K562 (cell line): Measurements from ENCODE around the gene PTBP2. TPM values are rescaled to one million over a fixed set of nuclear protein-coding genes. Genes with fewer than 3 reads are reported as not detected.

Experiments
- ATAC-seq: fragments of 200-7000 bp; cut with Tn5 transposase; 3 replicates; pipeline ENCODE4 v1.9.1; 2020; ENCODE audit warnings: moderate library complexity
- BruUV-seq: library from RNA; stranded (reverse); fragments of 400-500 nt; replicated peaks from 2 replicates; lab custom pipeline; 2021; lab: Mats Ljungman, UMichigan
- CTCF ChIA-PET: fragments of 300-600 bp; formaldehyde crosslinking; extraction: SDS; loops from one replicate; lab custom pipeline; 2021; ENCODE audit warnings: low intra/inter-chr PET ratio; lab: Yijun Ruan, JAX
- POLR2A ChIA-PET: fragments of 300-600, 350-650 bp; sonication (Branson Sonifier 250); formaldehyde crosslinking; extraction: SDS; loops from one replicate; lab custom pipeline; 2021; ENCODE audit warnings: antibody characterized with exemption, inconsistent platforms; lab: Yijun Ruan, JAX
- DNase-seq, 4 experiments: peaks; one replicate each; pipeline versions ENCODE4 v3.0.0 to v3.0.0-alpha.2; 2011 to 2018; ENCODE audit warnings: low spot score in 3 of 4, mixed read lengths in 3 of 4; ENCODE audit errors: extremely low read depth in 1 of 4
- FAIRE-seq: peaks from 2 replicates; lab custom pipeline; 2011; peaks lifted over from hg19 to GRCh38; lab: Jason Lieb, UNC
- H2AFZ ChIP-seq: 2 replicates; pipeline ENCODE4 v1.6.0; 2011; ENCODE audit warnings: low read depth, low read length, control low read depth, inconsistent platforms
- H3K27ac ChIP-seq: fragments of 200-600 bp; 3 replicates; pipeline ENCODE4 v1.8.0; 2011; ENCODE audit warnings: low read depth, mild to moderate bottlenecking, control low read depth, inconsistent platforms, low read length, moderate library complexity, mixed read lengths; ENCODE audit errors: extremely low read depth
- H3K27me3 ChIP-seq, 2 experiments: fragments of 300-600 bp in 1 of 2; 2 replicates in 1 of 2; 3 replicates in 1 of 2; pipeline versions ENCODE4 v1.6.0 to v1.8.0; 2011; ENCODE audit warnings: inconsistent platforms in 2 of 2, low read length in 2 of 2, mild to moderate bottlenecking in 1 of 2, mixed read lengths in 1 of 2, moderate library complexity in 1 of 2; ENCODE audit not compliant: control insufficient read depth in 2 of 2, insufficient read depth in 2 of 2
- H3K36me3 ChIP-seq: fragments of 300-600 bp; 3 replicates; pipeline ENCODE4 v1.8.0; 2011; ENCODE audit warnings: mild to moderate bottlenecking, low read length, inconsistent platforms; ENCODE audit not compliant: control insufficient read depth, insufficient read depth
- H3K4me1 ChIP-seq, 2 experiments: fragments of 200-600 bp in 1 of 2; replicated peaks in 1 of 2; 2 replicates in 1 of 2; 3 replicates in 1 of 2; pipeline versions ENCODE4 v1.5.1 to v1.8.0; 2011; ENCODE audit warnings: inconsistent platforms in 2 of 2, low read length in 2 of 2, mild to moderate bottlenecking in 1 of 2, mixed read lengths in 1 of 2, moderate library complexity in 1 of 2; ENCODE audit not compliant: control insufficient read depth in 2 of 2, insufficient read depth in 2 of 2
- H3K4me2 ChIP-seq: 2 replicates; pipeline ENCODE4 v1.6.1; 2011; ENCODE audit warnings: low read length, control low read depth, inconsistent platforms, mixed read lengths; ENCODE audit not compliant: insufficient read depth
- H3K4me3 ChIP-seq: fragments of 200-600 bp; sonication (generic), shearing (Covaris generic); 2 replicates; pipeline ENCODE4 v1.5.1; 2016; ENCODE audit warnings: control low read depth, inconsistent platforms
- H3K79me2 ChIP-seq: fragments of 200-600 bp; 3 replicates; pipeline ENCODE4 v1.8.0; 2011; ENCODE audit warnings: low read length, inconsistent platforms; ENCODE audit not compliant: control insufficient read depth, insufficient read depth
- H3K9ac ChIP-seq, 2 experiments: 2 replicates each; pipeline versions ENCODE4 v1.6.0 to v1.6.1; 2011; ENCODE audit warnings: low read depth in 2 of 2, low read length in 2 of 2, control low read depth in 1 of 2, inconsistent platforms in 1 of 2, mild to moderate bottlenecking in 1 of 2, mixed read lengths in 1 of 2; ENCODE audit not compliant: insufficient read depth in 1 of 2
- H3K9me1 ChIP-seq: one replicate; pipeline ENCODE4 v1.6.0; 2011; ENCODE audit warnings: inconsistent platforms, mild to moderate bottlenecking, low read length, moderate library complexity; ENCODE audit not compliant: control insufficient read depth, insufficient read depth
- H3K9me3 ChIP-seq: replicated peaks from 2 replicates; pipeline ENCODE4 v1.5.1; 2011; ENCODE audit warnings: low read depth, low read length, inconsistent platforms; ENCODE audit not compliant: control insufficient read depth, insufficient read depth
- H4K20me1 ChIP-seq: replicated peaks from 2 replicates; pipeline ENCODE4 v1.6.1; 2011; ENCODE audit warnings: low read length, inconsistent platforms, mixed read lengths; ENCODE audit not compliant: control insufficient read depth, insufficient read depth
- BACH1 ChIP-seq: fragments of 200-800 bp; sonication (Bioruptor generic); IDR thresholded peaks from 2 replicates; pipeline ENCODE4 v1.6.1; 2016; ENCODE audit warnings: missing genetic modification characterization, missing compliant biosample characterization
- CHD2 ChIP-seq: IDR thresholded peaks from 2 replicates; pipeline ENCODE4 v1.6.1; 2011; ENCODE audit warnings: low read depth, low read length
- CTBP1 ChIP-seq: fragments of 450-650 bp; IDR thresholded peaks from 2 replicates; pipeline ENCODE4 v1.6.1; 2016; ENCODE audit warnings: borderline replicate concordance
- DIDO1 ChIP-seq: fragments of 450-650 bp; IDR thresholded peaks from 2 replicates; pipeline ENCODE4 v1.6.1; 2016; ENCODE audit warnings: low read depth, missing biosample characterization, missing genetic modification characterization
- HCFC1 ChIP-seq: IDR thresholded peaks from 2 replicates; pipeline ENCODE4 v1.6.1; 2012; ENCODE audit warnings: low read depth, low read length, improper control_type of control experiment
- ILF3 ChIP-seq: fragments of 450-650 bp; IDR thresholded peaks from 2 replicates; pipeline ENCODE4 v1.6.1; 2018; ENCODE audit warnings: antibody characterized with exemption, mild to moderate bottlenecking, moderate library complexity, borderline replicate concordance
- PHF20 ChIP-seq: fragments of 450-650 bp; IDR thresholded peaks from 2 replicates; pipeline ENCODE4 v1.6.1; 2018; ENCODE audit not compliant: partially characterized antibody
- SLC30A9 ChIP-seq: fragments of 250-450 bp; sonication (Bioruptor Pico); IDR thresholded peaks from 2 replicates; pipeline ENCODE4 v1.8.0; 2022; ENCODE audit warnings: mild to moderate bottlenecking, moderate library complexity
- SMAD4 ChIP-seq: fragments of 250-450 bp; sonication (Bioruptor Pico); conservative IDR thresholded peaks from 2 replicates; pipeline ENCODE4 v1.8.0; 2021; ENCODE audit warnings: inconsistent platforms, mild to moderate bottlenecking, moderate library complexity
- SMARCA5 ChIP-seq: fragments of 450-650 bp; IDR thresholded peaks from 2 replicates; pipeline ENCODE4 v1.6.1; 2016
- TAF15 ChIP-seq: fragments of 200-400 bp; formaldehyde crosslinking; IDR thresholded peaks from 2 replicates; pipeline ENCODE4 v1.6.1; 2017; ENCODE audit warnings: mild to moderate bottlenecking, low read depth, low read length, moderate library complexity
- ZBED1 ChIP-seq: IDR thresholded peaks from 2 replicates; pipeline ENCODE4 v1.6.1; 2014
- WGBS: fragments of 100-300 bp; shearing (Covaris generic); methylation state at CpG from one replicate; pipeline ENCODE4 v1.1.6; 2016; ENCODE audit warnings: low coverage, mixed read lengths; ENCODE audit not compliant: insufficient coverage; ENCODE audit errors: missing lambda C conversion rate; 5-methylcytosine and 5-hydroxymethylcytosine counted together
- in situ Hi-C: fragments of 300-500 bp; cut with MboI; formaldehyde crosslinking; loops from 4 replicates; pipeline ENCODE4 v1.15.0; 2018; ENCODE audit warnings: inconsistent platforms, mixed read lengths
- intact Hi-C: fragments of 100-400 bp; cut with micrococcal nuclease; formaldehyde crosslinking; loops from 2 replicates; pipeline ENCODE4 v1.14.2; 2022
- polyA plus RNA-seq, 8 experiments: library from polyadenylated mRNA; depleted of rRNA in 4 of 8; stranded (reverse) in 5 of 8; unstranded in 3 of 8; fragments of >200 nt; fragmentation: Nextera tagmentation in 2 of 8; fragmentation: Illumina TruSeq in 1 of 8; extraction: Ambion mirVana in 2 of 8; extraction: Trizol in 1 of 8; gene quantifications; 2 replicates each; pipeline versions ENCODE4 v1.2.1 to v1.2.3, GENCODE V29; 2011 to 2014; ENCODE audit warnings: inconsistent platforms in 1 of 8, missing spikeins in 1 of 8
- total RNA-seq, 7 experiments: library from RNA; depleted of rRNA in 6 of 7; stranded (reverse); fragments of >200 nt in 6 of 7; fragmentation: Illumina TruSeq in 2 of 7; extraction: Trizol in 2 of 7; gene quantifications; 2 replicates each; pipeline versions ENCODE4 v1.2.1 to v1.2.3, GENCODE V29; 2011 to 2021; ENCODE audit warnings: low replicate concordance in 1 of 7

Gene PTBP2
- total and polyA plus RNA-seq, 9 of the 15 experiments (the other 6 are each of a cell fraction or from before 2014, with no cell fraction given) = 9.8 to 30.6 (median 19.0) TPM

DNA sequence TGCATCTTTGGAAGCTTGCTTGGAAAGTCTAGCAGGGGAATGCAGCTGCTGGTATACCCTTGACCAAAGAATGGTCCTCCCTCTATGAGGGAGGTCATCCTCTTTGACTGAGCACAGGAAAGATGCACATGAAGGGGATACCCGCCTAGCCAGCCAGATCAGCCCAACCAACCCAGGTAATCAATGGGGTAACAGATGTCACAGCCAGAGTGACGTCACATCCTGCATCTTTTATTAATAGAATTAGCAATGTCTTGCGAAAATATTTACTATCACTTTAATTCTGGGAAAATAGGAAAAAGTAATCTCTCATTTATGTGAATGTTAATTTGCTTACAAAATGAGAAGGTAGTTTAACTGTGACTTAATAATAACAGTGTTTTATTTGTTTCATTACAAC is 25.6 kb upstream of the PTBP2 start:
- no peaks in the 10 kb centered on the region for H3K36me3 ChIP-seq
- H3K4me2 ChIP-seq = no peak overlapping the region
- in situ Hi-C loops = no loop called here
- H3K9me1 ChIP-seq = no peaks in the 10 kb centered on the region
- DNase-seq (no peak), FAIRE-seq (no peak), ATAC-seq (no peak)
- H3K4me3 ChIP-seq = no peak overlapping the region
- no peaks in the 10 kb centered on the region for H3K4me1 ChIP-seq
- H3K27ac ChIP-seq = no peak overlapping the region
- ChIA-PET CTCF (no interaction called here), POLR2A (no interaction called here)
- H3K9ac ChIP-seq = no peak overlapping the region
- H3K9me3 ChIP-seq = no peaks in the 10 kb centered on the region
- H3K27me3 ChIP-seq = no peaks in the 10 kb centered on the region
- intact Hi-C loops = no loop called here
- H3K79me2 ChIP-seq = no peaks in the 10 kb centered on the region
- BruUV-seq = no TSS peak
- H2AFZ ChIP-seq = no peak overlapping the region
- 6% methylated on average over 3 of the region's 3 CpGs for WGBS
- H4K20me1 ChIP-seq = no peaks in the 10 kb centered on the region
- TF ChIP-seq ZBED1 (no peak), SMARCA5 (no peak), PHF20 (no peak), BACH1 (no peak), TAF15 (no peak), CTBP1 (no peak), SLC30A9 (CRISPR knock-in tag) (no peak), ILF3 (no peak), HCFC1 (no peak), SMAD4 (CRISPR knock-in tag) (no peak), DIDO1 (tag) (no peak), CHD2 (no peak)
